Stimulated activated effector memory CD8-positive, alpha-beta T cell treated with anti-CD3 and anti-CD28 coated beads, Interleukin-12 subunit alpha, Interleukin-12 subunit beta, amount 100 ng/mL, for 72 hours (primary cell): ENCODE measurements around the gene TBXT.
"Not testable (repeated sequence)": the region's sequence is repeated elsewhere in the genome, so short reads cannot be mapped to it uniquely, and the experiment has no call there.

Experiments used
- ATAC-seq: fragments of 150-1000 bp; cut with Tn5 transposase; 2 replicates; pipeline ENCODE4 v1.10.0; 2021
- DNase-seq, 2 donors: peaks; one replicate each; pipeline ENCODE4 v3.0.0; 2021 to 2022; ENCODE audit warnings: low spot score in 2 of 2
- H3K27ac Mint-ChIP-seq: one replicate; pipeline ENCODE4 v1.8.0; 2022; ENCODE audit warnings: mild to moderate bottlenecking, mixed read lengths
- H3K36me3 Mint-ChIP-seq: one replicate; pipeline ENCODE4 v1.8.0; 2022; ENCODE audit warnings: mild to moderate bottlenecking, mixed read lengths
- H3K4me1 Mint-ChIP-seq: one replicate; pipeline ENCODE4 v1.8.0; 2022; ENCODE audit warnings: mixed read lengths
- H3K4me3 Mint-ChIP-seq: one replicate; pipeline ENCODE4 v1.8.0; 2022; ENCODE audit warnings: mild to moderate bottlenecking, mixed read lengths
- H3K9me3 Mint-ChIP-seq: one replicate; pipeline ENCODE4 v1.8.0; 2022; ENCODE audit warnings: mixed read lengths

TBXT gene

GRCh38 chr6:166157930-166158617 lies 9.6 kb downstream of the TBXT start:
- H3K27ac Mint-ChIP-seq = no peak overlapping the region
- no peaks in the 10 kb centered on the region for H3K9me3 Mint-ChIP-seq
- no peaks in the 10 kb centered on the region for H3K4me1 Mint-ChIP-seq
- no peaks in the 10 kb centered on the region for H3K36me3 Mint-ChIP-seq
- DNase-seq (no peak), ATAC-seq (peak; percentile 11)
- no peak overlapping the region for H3K4me3 Mint-ChIP-seq

- ATAC-seq = no peak
- Mint-ChIP-seq H3K36me3 (no peaks in the 10 kb centered on the region), H3K4me3 (no peak overlapping the region), H3K4me1 (no peaks in the 10 kb centered on the region), H3K9me3 (no peaks in the 10 kb centered on the region), H3K27ac (no peak overlapping the region)
- DNase-seq = no peak
Observed at GRCh38 chr6:166156942-166157341, 10.7 kb downstream of the TBXT start.

DNA sequence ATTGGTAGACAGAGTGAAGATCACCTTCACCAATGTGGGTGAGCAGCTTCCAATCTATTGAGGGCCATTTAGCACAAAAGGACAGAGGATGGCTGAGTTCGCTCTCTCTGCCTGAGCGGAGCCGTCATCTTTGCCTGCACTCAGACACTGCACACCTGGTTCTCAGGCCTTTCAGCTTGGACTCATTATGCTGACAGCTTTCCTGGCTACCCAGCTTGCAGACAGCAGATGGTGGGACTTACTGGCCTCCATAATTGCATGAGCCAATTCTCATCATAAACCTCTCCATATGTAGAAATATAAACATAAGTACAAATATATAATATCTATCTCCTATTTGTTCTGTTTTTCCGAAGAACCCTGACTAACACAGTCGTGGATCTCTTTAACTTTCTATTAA lies 13.7 kb downstream of the TBXT start:
- ATAC-seq = no peak
- DNase-seq = no peak
- Mint-ChIP-seq H3K4me1 (no peaks in the 10 kb centered on the region), H3K4me3 (no peak overlapping the region), H3K36me3 (no peaks in the 10 kb centered on the region), H3K27ac (no peak overlapping the region), H3K9me3 (peaks cover 7% of the 10 kb centered on the region)

- ATAC-seq = no peak
Observed at GRCh38 chr6:166152660-166153059, 15.0 kb downstream of the TBXT start.

GRCh38 chr6:166151798-166152197 lies 15.9 kb downstream of the TBXT start:
- Mint-ChIP-seq H3K36me3 (no peaks in the 10 kb centered on the region), H3K9me3 (peaks cover 7% of the 10 kb centered on the region), H3K27ac (no peak overlapping the region), H3K4me3 (no peak overlapping the region), H3K4me1 (no peaks in the 10 kb centered on the region)
- ATAC-seq (no peak), DNase-seq (no peak)

More at GRCh38 chr6:166152660-166153059, 15.0 kb downstream of the TBXT start:
- no peak for DNase-seq
- H3K36me3 Mint-ChIP-seq = no peaks in the 10 kb centered on the region
- H3K4me1 Mint-ChIP-seq = no peaks in the 10 kb centered on the region
- no peak overlapping the region for H3K4me3 Mint-ChIP-seq
- H3K9me3 Mint-ChIP-seq = peaks cover 7% of the 10 kb centered on the region
- no peak overlapping the region for H3K27ac Mint-ChIP-seq

- Mint-ChIP-seq H3K9me3 (peaks cover 3% of the 10 kb centered on the region), H3K27ac (no peak overlapping the region), H3K4me3 (no peak overlapping the region), H3K4me1 (no peaks in the 10 kb centered on the region), H3K36me3 (no peaks in the 10 kb centered on the region)
- DNase-seq (no peak), ATAC-seq (no peak)
Observed at GRCh38 chr6:166145751-166146150, 21.9 kb downstream of the TBXT start.

DNA sequence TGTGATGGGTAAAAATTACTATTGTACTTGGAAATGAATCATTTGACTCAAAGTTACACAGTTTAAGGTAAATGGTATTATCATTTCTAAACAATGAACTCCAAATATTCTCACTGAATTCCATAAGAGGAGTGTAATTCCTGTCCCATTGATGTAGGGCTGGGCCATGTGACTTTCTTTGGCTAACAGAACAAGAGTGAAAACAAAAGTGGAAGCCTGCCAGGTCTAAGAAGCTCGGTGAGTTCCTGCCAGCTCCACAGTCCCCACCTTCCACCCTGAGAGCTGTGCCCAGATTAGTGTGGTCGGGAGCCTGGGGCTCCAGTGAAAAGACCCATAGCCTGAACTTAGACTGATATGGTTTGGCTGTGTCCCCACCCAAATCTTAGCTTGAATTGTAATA lies 24.6 kb downstream of the TBXT start:
- H3K27ac Mint-ChIP-seq = no peak overlapping the region

DNA sequence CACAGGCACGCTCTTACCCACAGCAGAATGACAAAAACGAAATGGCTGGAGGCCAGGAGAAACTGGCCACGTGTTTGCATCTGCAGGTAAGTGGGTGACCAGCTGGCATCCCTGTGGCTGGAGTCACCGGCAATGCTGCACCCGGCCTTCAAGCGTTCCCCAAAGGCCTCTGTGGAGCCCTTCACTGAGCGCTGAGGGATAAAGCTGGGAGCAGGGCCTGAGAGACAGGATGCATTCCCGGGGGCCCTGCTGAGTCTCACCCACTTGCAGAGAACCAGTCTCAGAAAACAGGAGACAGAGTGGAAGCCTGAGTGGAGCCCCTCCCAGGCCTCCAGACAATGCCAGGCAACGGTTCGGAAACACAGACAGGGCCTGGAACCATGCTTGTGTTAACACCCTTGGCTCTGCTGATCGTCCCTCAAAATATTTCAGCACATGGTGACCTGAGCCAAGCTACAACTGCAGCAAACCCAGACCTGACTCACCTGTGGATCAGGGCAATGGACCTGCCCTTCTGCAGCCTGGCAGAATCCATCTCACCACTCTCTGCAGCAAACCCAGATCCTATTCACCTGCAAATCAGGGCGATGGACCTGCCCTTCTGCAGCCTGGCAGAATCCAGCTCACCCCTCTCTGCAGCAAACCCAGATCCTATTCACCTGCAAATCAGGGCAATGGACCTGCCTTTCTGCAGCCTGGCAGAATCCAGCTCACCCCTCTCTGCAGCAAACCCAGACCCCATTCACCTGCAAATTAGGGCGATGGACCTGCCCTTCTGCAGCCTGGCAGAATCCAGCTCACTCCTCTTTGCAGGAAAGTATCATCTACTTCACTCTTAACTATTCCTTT lies 39.8 kb downstream of the TBXT start:
- Mint-ChIP-seq H3K4me1 (no peaks in the 10 kb centered on the region), H3K4me3 (no peak overlapping the region), H3K36me3 (no peaks in the 10 kb centered on the region), H3K27ac (no peak overlapping the region), H3K9me3 (no peaks in the 10 kb centered on the region)
- ATAC-seq = no peak
- DNase-seq = no peak

More for the DNA sequence above, 24.6 kb downstream of the TBXT start:
- Mint-ChIP-seq H3K4me1 (no peaks in the 10 kb centered on the region), H3K36me3 (no peaks in the 10 kb centered on the region), H3K9me3 (no peaks in the 10 kb centered on the region), H3K4me3 (no peak overlapping the region)
- DNase-seq = no peak
- ATAC-seq = no peak

DNA sequence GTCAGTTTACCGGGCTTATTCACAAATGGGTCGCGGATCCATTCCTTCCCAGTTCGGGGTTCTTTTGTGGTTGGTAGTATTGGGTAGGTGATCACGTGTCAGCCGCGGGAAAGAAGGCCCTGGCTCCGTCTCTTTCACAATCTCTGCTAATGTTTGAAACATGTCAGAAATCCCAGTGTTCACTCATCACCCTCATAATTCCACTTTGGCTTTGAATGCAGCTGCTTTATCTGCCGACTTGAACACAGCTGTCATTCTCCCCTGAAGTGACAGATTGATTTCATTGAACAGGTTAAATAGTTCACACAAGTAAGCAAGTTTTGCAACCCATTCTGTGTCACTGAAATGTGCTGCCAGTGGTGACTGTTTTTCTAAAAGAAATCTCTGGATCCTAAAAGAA lies 44.5 kb downstream of the TBXT start:
- H3K9me3 Mint-ChIP-seq, ATAC-seq, H3K27ac Mint-ChIP-seq, DNase-seq, H3K36me3 Mint-ChIP-seq, H3K4me1 Mint-ChIP-seq, H3K4me3 Mint-ChIP-seq: not testable (repeated sequence)

GRCh38 chr6:166121726-166122125 lies 45.9 kb downstream of the TBXT start:
- Mint-ChIP-seq H3K9me3 (no peaks in the 10 kb centered on the region), H3K36me3 (no peaks in the 10 kb centered on the region), H3K4me1 (no peaks in the 10 kb centered on the region), H3K27ac (no peak overlapping the region), H3K4me3 (no peak overlapping the region)
- no peak for ATAC-seq
- no peak for DNase-seq

GRCh38 chr6:166119116-166119911 lies 48.3 kb downstream of the TBXT start:
- H3K9me3 Mint-ChIP-seq = no peaks in the 10 kb centered on the region
- H3K36me3 Mint-ChIP-seq = no peaks in the 10 kb centered on the region

GRCh38 chr6:166115609-166116008 lies 52.0 kb downstream of the TBXT start:
- ATAC-seq (no peak), DNase-seq (no peak)
- Mint-ChIP-seq H3K4me3 (no peak overlapping the region), H3K4me1 (no peaks in the 10 kb centered on the region), H3K36me3 (no peaks in the 10 kb centered on the region), H3K9me3 (no peaks in the 10 kb centered on the region), H3K27ac (no peak overlapping the region)

More at GRCh38 chr6:166119116-166119911, 48.3 kb downstream of the TBXT start:
- Mint-ChIP-seq H3K27ac (no peak overlapping the region), H3K4me1 (no peaks in the 10 kb centered on the region), H3K4me3 (no peak overlapping the region)
- no peak for DNase-seq
- ATAC-seq = no peak

- Mint-ChIP-seq H3K4me3 (no peak overlapping the region), H3K27ac (no peak overlapping the region), H3K9me3 (no peaks in the 10 kb centered on the region), H3K4me1 (no peaks in the 10 kb centered on the region), H3K36me3 (no peaks in the 10 kb centered on the region)
- ATAC-seq (no peak), DNase-seq (no peak)
Observed at GRCh38 chr6:166112580-166112979, 55.1 kb downstream of the TBXT start.

DNA sequence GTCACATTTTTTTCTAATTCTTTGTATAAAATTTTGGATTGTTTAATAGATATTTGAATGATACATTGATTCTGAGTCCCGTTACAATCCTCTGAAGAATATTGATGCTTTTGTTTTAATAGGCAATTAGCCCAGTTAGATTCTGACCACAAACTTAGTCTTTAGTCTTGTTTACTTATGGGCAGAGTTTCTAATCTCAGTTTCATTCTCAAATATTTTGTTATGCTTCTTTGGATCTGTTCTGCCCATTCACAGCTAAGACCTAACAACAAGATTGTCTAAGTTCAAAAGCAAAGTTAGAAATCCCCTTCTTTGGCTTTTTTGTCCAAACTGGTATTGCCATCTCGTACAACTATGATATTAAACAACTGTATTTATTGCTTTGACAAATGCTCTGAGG lies 58.0 kb downstream of the TBXT start:
- ATAC-seq = no peak

More for the DNA sequence above, 58.0 kb downstream of the TBXT start:
- no peaks in the 10 kb centered on the region for H3K36me3 Mint-ChIP-seq
- H3K27ac Mint-ChIP-seq = no peak overlapping the region
- H3K4me1 Mint-ChIP-seq = peaks cover 4% of the 10 kb centered on the region
- H3K9me3 Mint-ChIP-seq = no peaks in the 10 kb centered on the region
- H3K4me3 Mint-ChIP-seq = no peak overlapping the region
- DNase-seq = no peak
